GM08714 (cell line): ENCODE measurements around the gene NPAS3.

Experiments
- H3K4me3 ChIP-seq: fragments of 200-500 bp; sonication (Bioruptor generic); 2 replicates; pipeline ENCODE4 v1.5.1; 2014; ENCODE audit warnings: mild to moderate bottlenecking, low read length, inconsistent platforms
- ZNF274 ChIP-seq: IDR thresholded peaks from 2 replicates; pipeline ENCODE4 v1.6.1; 2012; ENCODE audit warnings: mild to moderate bottlenecking, low read depth, low read length

NPAS3 gene

DNA sequence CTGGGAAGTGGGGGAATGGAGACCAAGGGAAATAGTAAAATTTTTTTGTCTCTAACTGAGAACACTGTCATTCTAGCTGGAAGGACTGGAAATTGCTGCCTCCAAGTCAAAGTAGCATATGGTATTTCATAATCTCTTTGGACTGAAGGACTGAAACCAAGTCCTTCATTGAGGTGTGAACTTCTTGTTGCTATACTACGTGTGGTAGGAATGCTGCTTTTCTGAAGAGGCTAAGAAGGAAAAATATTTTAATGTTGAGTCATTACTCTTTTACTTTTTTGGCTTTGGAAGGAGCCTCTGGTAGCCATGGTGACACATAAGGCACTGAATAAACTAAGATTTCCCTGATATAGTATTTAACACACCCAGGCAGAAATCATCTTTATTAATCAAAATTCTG, 465.4 kb downstream of the NPAS3 start:
- no peak overlapping the region for H3K4me3 ChIP-seq
- no peak for TF ChIP-seq ZNF274

DNA sequence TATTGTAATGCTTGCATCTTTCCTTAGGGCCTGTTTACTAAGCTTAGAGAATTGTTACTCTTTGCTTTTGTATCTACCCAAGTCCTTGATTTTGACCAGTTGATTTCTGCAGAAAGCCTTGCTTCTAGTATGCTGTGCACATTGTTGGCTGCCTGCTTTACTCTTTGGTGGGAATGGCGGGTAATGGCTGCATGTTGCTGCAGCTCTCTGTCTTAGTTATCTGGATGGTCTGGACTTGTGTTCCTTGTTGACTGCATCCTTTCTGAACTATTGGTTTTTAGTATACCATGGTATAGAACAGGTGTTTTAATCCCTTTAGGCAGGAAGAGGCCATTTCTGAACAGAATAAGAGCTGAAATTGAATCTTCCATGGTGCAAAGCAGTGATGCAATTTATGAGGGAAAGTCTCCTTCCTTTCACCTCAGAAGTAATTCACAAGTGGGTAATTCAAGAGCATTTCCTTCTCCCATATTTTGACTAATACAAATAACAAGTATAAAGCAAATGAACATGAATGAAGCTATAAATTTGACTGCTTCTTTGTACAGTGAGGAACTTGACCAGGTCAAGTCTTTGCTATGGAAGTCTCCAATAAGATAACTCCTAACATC, 466.4 kb downstream of the NPAS3 start:
- no peak for TF ChIP-seq ZNF274
- no peak overlapping the region for H3K4me3 ChIP-seq

DNA sequence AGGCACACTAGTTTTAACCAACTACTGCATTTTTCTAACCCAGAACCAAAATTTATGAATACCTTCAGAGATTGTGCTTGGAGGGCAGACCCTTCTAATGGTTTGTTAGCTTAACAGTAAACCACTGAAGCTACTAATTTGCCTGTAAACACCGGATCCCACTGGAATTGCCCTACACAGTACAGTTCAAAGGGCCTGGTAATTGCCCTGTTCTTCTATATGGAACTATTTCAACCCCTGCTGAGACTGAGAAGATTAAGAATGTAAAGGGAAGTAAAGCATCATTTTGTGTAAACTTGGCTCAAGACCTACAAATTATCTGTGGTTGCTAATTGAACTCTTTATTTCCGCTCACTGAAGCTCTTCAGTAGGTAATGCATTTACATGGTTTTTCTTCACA, 468.1 kb downstream of the NPAS3 start:
- TF ChIP-seq ZNF274, result no peak
- no peak overlapping the region for H3K4me3 ChIP-seq

DNA sequence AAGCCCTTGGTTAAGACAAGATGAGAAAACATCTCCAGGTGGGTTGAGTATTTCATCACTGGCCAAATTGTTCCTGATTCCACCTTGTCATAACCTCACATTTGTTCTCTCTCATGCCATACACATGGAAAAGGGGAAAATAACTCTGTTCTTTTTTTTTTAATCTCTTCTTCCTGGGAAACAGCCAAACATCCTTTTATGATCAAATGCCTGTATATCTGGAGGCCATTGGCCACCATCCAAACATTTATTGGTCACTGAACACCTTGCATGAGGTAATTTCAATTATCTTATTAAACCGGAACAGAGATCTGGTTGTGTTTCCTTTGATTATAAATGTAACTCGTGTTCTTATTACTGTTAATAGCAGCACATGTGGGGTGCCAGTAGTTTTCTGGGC, 469.6 kb downstream of the NPAS3 start:
- no peak for TF ChIP-seq ZNF274
- no peak overlapping the region for H3K4me3 ChIP-seq

DNA sequence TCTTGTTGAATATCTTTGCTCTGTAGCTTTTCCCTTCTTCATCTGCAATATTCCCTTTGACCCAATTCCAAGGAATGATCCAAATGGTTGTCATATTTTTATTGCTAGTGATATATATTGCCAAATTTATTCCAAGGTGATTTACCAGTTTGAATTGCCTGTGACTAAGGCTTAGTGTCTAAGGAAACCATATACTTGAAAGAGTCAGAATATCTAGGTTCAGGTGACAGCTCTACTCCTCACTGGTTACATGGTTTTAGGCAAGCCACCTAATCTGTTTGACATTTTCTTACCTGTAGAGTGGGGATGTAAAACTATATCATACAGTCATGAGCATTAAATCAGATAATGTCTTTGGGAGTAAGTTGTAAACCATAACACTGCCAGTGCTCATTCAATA, 473.8 kb downstream of the NPAS3 start:
- no peak overlapping the region for H3K4me3 ChIP-seq
- TF ChIP-seq ZNF274, result no peak

DNA sequence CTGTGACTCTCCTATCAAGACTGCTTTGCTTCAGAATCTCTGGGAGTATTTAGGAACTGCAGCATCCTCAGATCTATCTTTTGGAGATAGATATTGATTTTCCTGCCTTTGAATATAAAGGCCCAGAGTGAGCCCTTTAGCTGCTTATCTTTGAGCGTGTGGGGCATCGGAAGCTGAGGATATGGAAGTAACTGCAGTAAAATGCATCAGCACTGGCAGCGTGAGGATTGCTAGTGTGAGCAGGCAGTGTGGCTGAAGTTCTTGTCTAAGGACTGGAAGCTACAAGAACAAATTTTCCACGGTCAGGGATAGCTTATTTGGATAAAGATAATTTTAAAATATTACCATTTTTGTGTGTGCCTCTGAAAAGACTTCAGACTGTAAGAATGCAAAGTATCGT, 474.7 kb downstream of the NPAS3 start:
- TF ChIP-seq ZNF274, result no peak
- H3K4me3 ChIP-seq, result no peak overlapping the region

DNA sequence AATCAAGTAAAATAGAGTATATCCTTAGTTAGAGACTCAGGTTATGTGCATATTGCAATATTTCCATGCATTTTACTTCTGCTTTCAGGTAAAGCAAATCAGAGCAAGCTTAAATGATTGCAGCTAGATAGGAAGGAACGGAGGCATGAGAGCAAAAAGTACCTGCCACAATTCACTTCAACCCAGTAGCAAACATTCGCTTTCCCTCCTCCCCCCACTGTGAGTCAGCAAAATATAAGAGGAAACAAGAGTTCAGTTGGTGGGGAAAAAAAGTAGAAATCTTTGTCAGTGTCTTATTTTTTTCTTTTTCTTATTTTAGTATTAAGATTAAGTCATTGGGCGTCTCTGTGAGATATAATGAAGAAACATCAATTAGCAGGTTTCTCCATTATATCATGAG, 475.4 kb downstream of the NPAS3 start:
- no peak overlapping the region for H3K4me3 ChIP-seq
- TF ChIP-seq ZNF274, result no peak

DNA sequence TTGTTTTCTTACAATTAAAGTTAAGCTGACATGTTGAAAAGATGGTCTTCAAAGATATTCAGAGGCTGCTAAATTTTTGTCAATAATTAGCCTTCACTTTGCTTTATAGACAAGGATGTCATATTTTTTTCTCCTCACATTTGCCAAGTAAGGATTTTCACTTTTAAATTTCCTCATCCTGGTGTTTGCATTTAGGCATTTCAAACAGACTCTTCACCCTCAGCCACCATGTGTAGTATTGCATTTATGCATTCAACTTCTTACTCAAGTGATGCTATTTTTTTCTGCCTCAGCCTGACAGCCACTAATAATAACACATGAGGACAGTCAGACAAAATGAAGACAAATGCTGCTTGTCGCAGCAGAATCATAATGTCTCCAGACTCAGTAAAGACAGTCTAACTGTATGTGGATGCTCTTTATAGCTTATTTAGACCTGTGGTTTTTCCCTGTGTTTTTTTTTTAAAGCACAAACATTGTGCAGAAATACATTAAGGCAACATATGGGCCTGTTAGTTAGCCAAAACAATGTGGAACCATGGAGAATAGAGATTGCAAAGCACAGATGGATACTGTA, 481.5 kb downstream of the NPAS3 start:
- H3K4me3 ChIP-seq, result no peak overlapping the region
- no peak for TF ChIP-seq ZNF274

DNA sequence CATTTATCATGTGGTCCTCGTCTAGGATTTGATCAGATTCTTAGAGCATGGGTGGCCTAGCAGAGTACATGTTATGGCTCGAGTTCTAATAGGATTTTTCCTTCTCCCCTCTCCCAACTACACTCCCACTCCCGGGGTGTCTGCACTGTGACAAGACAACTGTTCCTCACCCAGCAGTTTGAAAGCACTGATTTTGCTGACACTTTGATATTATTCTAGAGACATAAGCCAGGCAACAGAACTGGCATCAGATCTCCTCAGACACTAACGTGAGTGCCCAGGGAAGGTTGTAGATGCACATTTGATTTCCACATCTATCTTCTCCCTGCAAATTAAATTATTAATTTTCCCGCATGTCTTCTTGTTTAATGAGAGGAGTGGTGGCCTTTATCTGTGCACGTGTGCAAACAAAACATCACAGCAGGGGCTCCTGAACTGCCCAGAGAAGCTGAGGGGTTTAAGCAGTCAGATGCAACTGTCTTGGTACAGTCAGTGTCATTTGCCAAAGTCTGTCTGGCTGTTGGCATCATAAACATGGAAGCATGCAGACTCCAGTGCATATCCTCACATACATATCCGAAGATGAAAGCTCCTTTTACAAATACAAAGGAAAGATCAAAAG, 491.8 kb downstream of the NPAS3 start:
- no peak overlapping the region for H3K4me3 ChIP-seq
- no peak for TF ChIP-seq ZNF274

DNA sequence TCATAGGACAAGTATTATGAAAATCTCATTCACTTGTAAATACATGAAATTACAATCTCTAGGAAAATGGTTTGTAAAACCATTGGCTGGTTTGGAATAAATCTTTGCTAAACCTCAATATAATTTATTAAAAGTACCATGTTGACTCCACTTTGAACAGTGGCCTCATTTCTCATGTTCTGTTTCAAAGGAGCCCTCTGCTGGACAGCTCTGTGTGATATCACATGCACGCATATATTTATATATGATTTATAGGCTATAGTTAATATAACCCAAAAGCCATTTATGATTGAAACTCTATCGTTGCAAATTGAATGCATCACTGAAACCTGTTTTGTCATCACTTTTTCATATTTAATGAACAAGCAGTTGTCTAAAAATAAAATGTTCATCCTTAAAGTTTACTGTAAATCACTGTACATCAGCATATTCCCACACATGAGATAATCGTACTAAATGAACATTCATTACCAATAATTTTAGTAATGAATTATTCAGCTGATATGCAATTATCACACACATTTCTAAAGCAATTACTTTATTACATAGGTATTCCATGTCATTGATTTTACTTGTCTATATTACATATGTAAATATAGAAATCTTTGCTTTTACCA, 493.8 kb downstream of the NPAS3 start:
- no peak overlapping the region for H3K4me3 ChIP-seq
- TF ChIP-seq ZNF274, result no peak

DNA sequence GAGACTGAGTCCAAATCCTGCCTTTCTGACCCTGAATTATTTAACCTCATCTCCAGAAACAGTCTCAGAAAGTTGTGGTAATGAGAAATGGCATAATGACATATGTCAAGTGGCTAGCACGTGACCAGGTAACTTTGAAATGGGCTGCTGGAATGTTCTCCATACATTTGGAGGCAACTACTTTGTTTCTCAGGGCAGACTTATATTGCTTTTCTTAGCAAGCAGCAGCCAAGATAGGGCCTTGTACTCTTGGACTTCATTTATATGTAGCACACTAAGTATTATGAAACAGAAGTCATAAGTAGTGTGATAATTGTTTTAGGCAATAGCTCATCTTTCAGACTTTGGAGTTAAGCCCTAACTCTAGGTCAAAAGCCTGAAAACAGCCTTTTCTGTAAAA, 494.7 kb downstream of the NPAS3 start:
- no peak overlapping the region for H3K4me3 ChIP-seq
- no peak for TF ChIP-seq ZNF274

DNA sequence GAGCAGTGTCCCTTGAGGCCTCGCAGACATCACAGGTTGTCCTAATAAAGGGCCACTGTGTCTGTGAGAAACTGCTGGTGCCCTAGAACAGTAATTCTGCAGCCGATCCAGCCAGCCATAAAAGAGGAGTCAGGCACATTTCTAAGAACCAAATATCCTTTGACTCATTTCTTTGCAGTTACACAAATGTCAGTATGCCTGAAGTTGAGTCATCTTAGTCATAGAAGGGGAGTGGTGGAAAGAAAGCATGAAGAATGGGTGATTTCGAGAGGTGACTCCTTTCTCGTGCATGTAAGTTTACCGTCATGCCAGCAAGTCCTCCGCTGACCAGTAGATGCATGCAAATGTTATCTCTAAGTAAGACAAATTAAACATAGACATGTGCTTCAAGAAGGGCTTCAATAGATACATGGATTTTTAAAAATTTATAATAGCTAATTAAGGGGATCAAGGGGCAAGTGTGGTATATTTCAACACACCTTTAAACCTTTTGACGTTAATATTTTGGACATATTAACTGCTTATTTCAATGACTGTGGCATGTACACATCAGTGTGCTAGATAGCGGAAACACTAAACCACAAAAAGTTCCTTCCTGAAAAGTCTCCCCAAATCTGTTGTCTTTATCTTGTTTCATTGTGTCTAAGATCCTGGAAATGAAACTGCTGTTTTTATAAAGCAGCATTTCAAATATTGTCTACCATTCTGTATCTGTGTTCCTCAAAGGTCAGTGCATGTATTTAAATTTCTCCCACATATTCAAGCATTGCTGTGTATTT, 497.4 kb downstream of the NPAS3 start:
- H3K4me3 ChIP-seq, result no peak overlapping the region
- TF ChIP-seq ZNF274, result no peak

DNA sequence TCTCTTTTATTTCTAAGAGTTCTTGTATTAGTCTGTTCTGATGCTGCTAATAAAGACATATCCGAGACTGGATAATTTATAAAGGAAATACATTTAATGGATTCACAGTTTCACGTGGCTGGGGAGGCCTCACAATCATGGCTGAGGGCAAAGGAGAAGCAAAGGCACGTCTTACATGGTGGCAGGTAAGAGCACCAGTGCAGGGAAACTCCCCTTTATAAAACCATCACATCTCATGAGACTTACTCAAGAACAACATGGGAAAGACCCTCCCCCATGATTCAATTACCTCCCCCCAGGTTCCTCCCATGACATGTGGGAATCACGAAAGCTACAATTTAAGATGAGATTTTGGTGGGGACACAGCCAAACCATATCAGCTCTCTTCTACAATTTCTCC, 503.0 kb downstream of the NPAS3 start:
- H3K4me3 ChIP-seq, result no peak overlapping the region
- no peak for TF ChIP-seq ZNF274

DNA sequence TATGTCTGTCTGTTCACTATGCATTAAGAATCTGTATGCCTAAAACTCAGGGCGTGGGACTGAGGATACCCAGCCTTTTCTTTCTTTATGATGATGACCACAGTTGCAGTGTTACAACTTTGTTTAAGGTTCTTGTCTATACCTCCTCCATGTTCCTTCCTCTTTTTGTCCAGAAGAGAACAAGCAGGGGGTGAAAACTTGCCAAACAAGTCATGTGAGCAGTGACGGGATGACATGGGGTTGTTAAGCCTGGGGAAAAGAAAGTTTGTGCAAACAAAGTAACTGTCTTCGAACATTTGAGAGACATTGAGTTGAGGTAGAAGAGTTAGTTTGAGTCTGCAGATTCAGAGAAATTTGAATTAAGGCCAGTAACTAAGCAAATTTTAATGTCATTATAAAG, 505.5 kb downstream of the NPAS3 start:
- no peak for TF ChIP-seq ZNF274

More for the DNA sequence above, 505.5 kb downstream of the NPAS3 start:
- H3K4me3 ChIP-seq, result no peak overlapping the region
